Neuronal stem cell (in vitro differentiated cells): Measurements from ENCODE around the gene OTOP3.
"Not testable (repeated sequence)": the region's sequence is repeated elsewhere in the genome, so short reads cannot be mapped to it uniquely, and the experiment has no call there.

ENCODE experiments used
- DNase-seq: peaks from one replicate; pipeline ENCODE4 v3.0.0-alpha.2; 2013; ENCODE audit warnings: low spot score
- H2AFZ ChIP-seq: one replicate; pipeline ENCODE4 v1.6.1; 2013; ENCODE audit warnings: mild to moderate bottlenecking, low read length, inconsistent platforms
- H2AK5ac ChIP-seq: 2 replicates; pipeline ENCODE4 v1.6.1; 2013; ENCODE audit warnings: low read depth, mild to moderate bottlenecking, inconsistent platforms, low read length, moderate library complexity, mixed read lengths
- H2BK120ac ChIP-seq: 2 replicates; pipeline ENCODE4 v1.6.1; 2013; ENCODE audit warnings: low read depth, mild to moderate bottlenecking, inconsistent platforms, low read length, moderate library complexity, mixed read lengths
- H2BK12ac ChIP-seq: one replicate; pipeline ENCODE4 v1.6.1; 2013; ENCODE audit warnings: low read length, inconsistent platforms
- H2BK15ac ChIP-seq: 2 replicates; pipeline ENCODE4 v1.6.1; 2013; ENCODE audit warnings: mild to moderate bottlenecking, low read length, inconsistent platforms, mixed read lengths
- H2BK5ac ChIP-seq: one replicate; pipeline ENCODE4 v1.6.1; 2013; ENCODE audit warnings: inconsistent platforms, mild to moderate bottlenecking, low read length, moderate library complexity
- H3K14ac ChIP-seq: one replicate; pipeline ENCODE4 v1.6.1; 2013; ENCODE audit warnings: low read length, inconsistent platforms
- H3K18ac ChIP-seq: 2 replicates; pipeline ENCODE4 v1.6.1; 2013; ENCODE audit warnings: low read length, inconsistent platforms
- H3K23ac ChIP-seq: 2 replicates; pipeline ENCODE4 v1.6.1; 2013; ENCODE audit warnings: low read depth, mild to moderate bottlenecking, mixed read lengths, low read length, inconsistent platforms; ENCODE audit not compliant: poor library complexity
- H3K27ac ChIP-seq: replicated peaks from 3 replicates; pipeline ENCODE4 v1.5.1; 2013; ENCODE audit warnings: low read length, inconsistent platforms
- H3K27me3 ChIP-seq, 3 experiments: 2 replicates each; pipeline ENCODE4 v1.6.1; 2013; ENCODE audit warnings: low read length in 3 of 3, mild to moderate bottlenecking in 2 of 3, inconsistent platforms in 1 of 3, low read depth in 1 of 3, mixed read lengths in 1 of 3, moderate library complexity in 1 of 3; ENCODE audit not compliant: control insufficient read depth in 3 of 3, insufficient read depth in 3 of 3
- H3K36me3 ChIP-seq, 2 donors: replicated peaks in 1 of 2; 2 replicates each; pipeline ENCODE4 v1.6.1; 2013; ENCODE audit warnings: low read length in 2 of 2; ENCODE audit not compliant: control insufficient read depth in 2 of 2, insufficient read depth in 2 of 2
- H3K4ac ChIP-seq: 2 replicates; pipeline ENCODE4 v1.6.1; 2013; ENCODE audit warnings: inconsistent platforms, mild to moderate bottlenecking, low read length, moderate library complexity
- H3K4me1 ChIP-seq, 2 donors: 1 replicate in 1 of 2; 2 replicates in 1 of 2; pipeline ENCODE4 v1.6.1; 2013; ENCODE audit warnings: low read length in 2 of 2, low read depth in 1 of 2; ENCODE audit not compliant: control insufficient read depth in 2 of 2, insufficient read depth in 1 of 2
- H3K4me2 ChIP-seq: one replicate; pipeline ENCODE4 v1.6.1; 2013; ENCODE audit warnings: mild to moderate bottlenecking, low read length, inconsistent platforms; ENCODE audit not compliant: insufficient read depth, poor library complexity, severe bottlenecking
- H3K4me3 ChIP-seq, 2 donors: 2 replicates each; pipeline ENCODE4 v1.5.1; 2013; ENCODE audit warnings: low read length in 2 of 2, mild to moderate bottlenecking in 2 of 2, inconsistent platforms in 1 of 2, moderate library complexity in 1 of 2
- H3K79me1 ChIP-seq: one replicate; pipeline ENCODE4 v1.6.1; 2013; ENCODE audit warnings: low read depth, mild to moderate bottlenecking, inconsistent platforms, low read length, moderate library complexity
- H3K9ac ChIP-seq: one replicate; pipeline ENCODE4 v1.6.1; 2013; ENCODE audit warnings: mild to moderate bottlenecking, low read depth, low read length, inconsistent platforms; ENCODE audit not compliant: poor library complexity
- H3K9me3 ChIP-seq, 2 donors: replicated peaks in 1 of 2; 2 replicates each; pipeline versions ENCODE3 to v1.6.1; 2013; ENCODE audit warnings: low read length in 2 of 2, mild to moderate bottlenecking in 2 of 2, inconsistent platforms in 1 of 2, low read depth in 1 of 2, mixed read lengths in 1 of 2, moderate library complexity in 1 of 2; ENCODE audit not compliant: control insufficient read depth in 2 of 2, insufficient read depth in 1 of 2
- H4K8ac ChIP-seq: one replicate; pipeline ENCODE4 v1.6.1; 2013; ENCODE audit warnings: low read depth, mild to moderate bottlenecking, inconsistent platforms, low read length, moderate library complexity
- H4K91ac ChIP-seq: one replicate; pipeline ENCODE4 v1.6.1; 2013; ENCODE audit warnings: low read length, low read depth, mild to moderate bottlenecking, inconsistent platforms; ENCODE audit not compliant: poor library complexity
- WGBS, 2 donors: extraction: QIAGEN DNeasy Blood & Tissue Kit; methylation state at CpG; one replicate each; pipeline ENCODE4 v1.1.7; 2013; ENCODE audit warnings: missing lambda C conversion rate in 2 of 2, mixed read lengths in 1 of 2; ENCODE audit not compliant: insufficient read length in 2 of 2, insufficient replicate concordance in 1 of 2; ENCODE audit errors: extremely low coverage in 2 of 2; 5-methylcytosine and 5-hydroxymethylcytosine counted together

OTOP3 gene

DNA sequence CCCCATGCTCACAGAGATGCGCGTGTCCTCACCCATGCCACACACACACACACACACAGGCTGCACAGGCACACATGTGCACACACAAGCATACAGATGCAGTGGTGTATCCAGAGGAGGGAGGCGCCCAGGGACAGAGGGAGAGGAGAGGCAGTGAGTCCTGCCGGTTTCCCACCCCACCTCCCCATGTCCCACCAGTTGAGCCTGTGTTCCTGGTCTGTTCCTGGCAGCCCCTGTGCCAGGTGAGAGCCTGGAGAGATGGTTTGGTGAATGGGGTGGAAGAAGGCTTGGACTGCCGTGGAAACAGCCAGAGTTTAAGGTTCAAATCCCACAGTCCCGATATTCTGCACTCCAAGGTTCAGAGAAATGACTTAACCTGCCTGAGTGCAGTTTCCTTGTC, 32.0 kb upstream of the OTOP3 start:
- no peak overlapping the region for H4K8ac ChIP-seq
- peak overlapping the region; percentile 76 for H2AK5ac ChIP-seq
- no peak overlapping the region for H2BK15ac ChIP-seq
- peaks cover 0 to 30% (median 3%) of the 10 kb centered on the region in 3 experiments for H3K27me3 ChIP-seq
- WGBS, 2 donors, result no CpG with 5 or more reads among the region's 6 CpGs
- DNase-seq, result no peak
- no peak overlapping the region for H3K14ac ChIP-seq
- H3K9me3 ChIP-seq, result no peaks in the 10 kb centered on the region
- no peaks in the 10 kb centered on the region for H3K79me1 ChIP-seq
- H3K23ac ChIP-seq, result peak overlapping the region; percentile 96
- H2BK12ac ChIP-seq, result no peak overlapping the region
- H2BK5ac ChIP-seq, result no peak overlapping the region
- peak overlapping the region; percentile 46 for H3K18ac ChIP-seq
- no peak overlapping the region for H4K91ac ChIP-seq
- no peak overlapping the region for H3K27ac ChIP-seq
- H2BK120ac ChIP-seq, result no peak overlapping the region
- no peak overlapping the region for H3K9ac ChIP-seq
- H3K4me3 ChIP-seq, result no peak overlapping the region
- H3K4me2 ChIP-seq, result no peak overlapping the region
- H3K4me1 ChIP-seq, result no peaks in the 10 kb centered on the region
- no peak overlapping the region for H2AFZ ChIP-seq
- no peaks in the 10 kb centered on the region for H3K36me3 ChIP-seq
- H3K4ac ChIP-seq, result no peak overlapping the region

DNA sequence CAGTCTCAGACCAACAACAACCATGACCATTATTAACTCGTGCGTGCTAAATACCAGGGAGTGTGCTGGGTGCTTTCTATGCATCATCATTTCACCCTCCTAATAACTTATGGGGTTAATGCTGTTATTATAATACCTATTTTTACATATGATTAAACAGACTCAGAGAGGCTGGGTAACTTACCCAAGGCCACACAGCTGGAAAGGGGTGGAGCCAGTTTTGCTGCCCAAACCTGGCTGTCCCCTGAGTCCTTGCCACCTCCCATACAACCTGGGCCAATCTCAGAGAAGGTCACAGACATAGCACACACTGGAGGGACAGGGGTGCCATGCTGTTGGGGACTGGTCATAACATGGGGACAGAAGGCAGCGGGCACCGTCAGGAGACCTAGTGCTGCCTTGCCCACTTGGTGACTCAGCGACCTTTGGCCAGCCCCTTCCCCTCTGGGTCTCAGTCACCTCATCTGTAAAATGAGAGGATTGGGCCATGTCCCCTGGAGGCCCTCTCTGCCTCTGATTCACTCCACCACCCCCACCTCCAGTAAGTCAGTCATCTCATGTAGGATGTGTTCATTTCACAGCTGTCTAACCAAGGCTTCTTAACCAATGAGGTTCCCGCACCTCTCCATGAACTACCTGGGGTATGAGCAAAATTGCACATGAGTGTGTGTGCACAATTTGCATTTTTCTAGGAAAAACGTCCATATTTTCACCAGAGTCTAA, 30.9 kb upstream of the OTOP3 start:
- Histone ChIP-seq H3K18ac (peak overlapping the region; percentile 32), H2BK120ac (no peak overlapping the region), H3K79me1 (no peaks in the 10 kb centered on the region), H3K14ac (no peak overlapping the region), H3K4me3 (no peak overlapping the region), H3K4me2 (no peak overlapping the region), H3K9me3 (no peaks in the 10 kb centered on the region), H3K9ac (no peak overlapping the region), H4K8ac (no peak overlapping the region), H3K4me1 (no peaks in the 10 kb centered on the region), H2BK5ac (no peak overlapping the region), H2BK12ac (no peak overlapping the region), H4K91ac (no peak overlapping the region), H3K27ac (no peak overlapping the region), H3K4ac (no peak overlapping the region), H2BK15ac (no peak overlapping the region), H3K23ac (peak overlapping the region; percentile 26), H2AFZ (no peak overlapping the region), H3K27me3 (peaks cover 0 to 25% (median 3%) of the 10 kb centered on the region in 3 experiments), H3K36me3 (no peaks in the 10 kb centered on the region), H2AK5ac (no peak overlapping the region)
- WGBS, 2 donors, result no CpG with 5 or more reads among the region's 7 CpGs
- DNase-seq, result no peak

DNA sequence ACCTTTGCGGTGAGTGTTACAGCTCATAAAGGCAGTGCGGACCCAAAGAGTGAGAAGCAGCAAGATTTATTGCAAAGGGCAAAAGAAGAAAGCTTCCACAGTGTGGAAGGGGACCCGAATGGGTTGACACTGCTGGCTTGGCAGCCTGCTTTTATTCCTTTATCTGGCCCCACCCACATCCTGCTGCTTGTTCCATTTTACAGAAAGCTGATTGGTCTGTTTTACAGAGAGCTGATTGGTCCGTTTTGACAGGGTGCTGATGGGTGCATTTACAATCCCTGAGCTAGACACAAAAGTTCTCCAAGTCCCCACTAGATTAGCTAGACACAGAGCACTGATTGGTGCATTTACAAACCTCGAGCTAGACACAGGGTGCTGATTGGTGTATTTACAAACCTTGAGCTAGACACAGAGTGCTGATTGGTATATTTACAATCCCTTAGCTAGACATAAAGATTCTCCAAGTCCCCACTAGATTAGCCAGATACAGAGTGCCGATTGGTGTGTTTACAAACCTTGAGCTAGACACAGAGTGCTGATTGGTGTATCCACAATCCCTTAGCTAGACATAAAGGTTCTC, 29.4 kb upstream of the OTOP3 start:
- not testable (repeated sequence) for H3K4me2 ChIP-seq, H2BK12ac ChIP-seq
- WGBS, 2 donors, result no CpG with 5 or more reads among the region's 6 CpGs

DNA sequence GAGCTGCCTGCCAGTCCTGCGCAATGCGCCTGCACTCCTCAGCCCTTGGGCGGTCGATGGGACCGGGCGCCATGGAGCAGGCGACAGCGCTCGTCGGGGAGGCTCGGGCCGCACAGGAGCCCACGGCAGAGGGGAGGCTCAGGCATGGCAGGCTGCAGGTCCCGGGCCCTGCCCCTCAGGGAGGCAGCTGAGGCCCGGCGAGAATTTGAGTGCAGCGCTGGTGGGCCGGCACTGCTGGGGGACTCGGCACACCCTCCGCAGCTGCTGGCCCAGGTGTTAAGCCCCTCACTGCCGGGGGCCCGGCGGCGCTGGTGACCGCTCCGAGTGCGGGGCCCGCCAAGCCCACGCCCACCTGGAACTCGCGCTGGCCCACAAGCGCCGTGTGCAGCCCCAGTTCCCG, 28.7 kb upstream of the OTOP3 start:
- no peak overlapping the region for H2BK12ac ChIP-seq

More for the DNA sequence above, 29.4 kb upstream of the OTOP3 start:
- H3K4ac ChIP-seq, H2BK5ac ChIP-seq, H3K36me3 ChIP-seq, H4K91ac ChIP-seq, H3K18ac ChIP-seq, H3K9me3 ChIP-seq, DNase-seq, H3K79me1 ChIP-seq, H2BK120ac ChIP-seq, H4K8ac ChIP-seq, H3K9ac ChIP-seq, H2BK15ac ChIP-seq, H3K23ac ChIP-seq, H3K4me3 ChIP-seq, H3K27ac ChIP-seq, H3K4me1 ChIP-seq, H3K14ac ChIP-seq, H2AK5ac ChIP-seq: not testable (repeated sequence)
- peaks cover 0 to 13% (median 3%) of the 10 kb centered on the region in 3 experiments for H3K27me3 ChIP-seq
- peak overlapping the region; percentile 35 for H2AFZ ChIP-seq

More for the DNA sequence above, 28.7 kb upstream of the OTOP3 start:
- H3K4ac ChIP-seq, result no peak overlapping the region
- no peak overlapping the region for H3K18ac ChIP-seq
- no peaks in the 10 kb centered on the region for H3K4me1 ChIP-seq
- no peak overlapping the region for H2AFZ ChIP-seq
- no peaks in the 10 kb centered on the region for H3K9me3 ChIP-seq
- H3K27me3 ChIP-seq, result peaks cover 0 to 6% (median 3%) of the 10 kb centered on the region in 3 experiments
- no peak overlapping the region for H3K9ac ChIP-seq
- no peaks in the 10 kb centered on the region for H3K79me1 ChIP-seq
- H4K91ac ChIP-seq, result no peak overlapping the region
- no peak overlapping the region for H3K23ac ChIP-seq
- no peak overlapping the region for H3K4me2 ChIP-seq
- no peak overlapping the region for H3K4me3 ChIP-seq
- no peak overlapping the region for H2AK5ac ChIP-seq
- H3K36me3 ChIP-seq, result no peaks in the 10 kb centered on the region
- no peak overlapping the region for H3K27ac ChIP-seq
- H2BK5ac ChIP-seq, result no peak overlapping the region
- H3K14ac ChIP-seq, result no peak overlapping the region
- WGBS, 2 donors, result no CpG with 5 or more reads among the region's 34 CpGs
- no peak for DNase-seq
- no peak overlapping the region for H2BK15ac ChIP-seq
- H4K8ac ChIP-seq, result no peak overlapping the region
- H2BK120ac ChIP-seq, result no peak overlapping the region
